HG03095 (cell line): ENCODE measurements around the gene HMG20B.
"Not testable (repeated sequence)": the region's sequence is repeated elsewhere in the genome, so short reads cannot be mapped to it uniquely, and the experiment has no call there.

Experiments used
- ATAC-seq: cut with Tn5 transposase; IDR thresholded peaks from one replicate; pipeline ENCODE4 v1.9.1; 2021; ENCODE audit warnings: moderate library complexity; ENCODE audit not compliant: unreplicated experiment

HMG20B gene

GRCh38 chr19:3572855-3573161 is at the start of gene HMG20B:
TSS of gene HMG20B (plus strand) at chr19:3572944. CDS start at chr19:3573310, 366 bp downstream.
- ATAC-seq = no peak

DNA sequence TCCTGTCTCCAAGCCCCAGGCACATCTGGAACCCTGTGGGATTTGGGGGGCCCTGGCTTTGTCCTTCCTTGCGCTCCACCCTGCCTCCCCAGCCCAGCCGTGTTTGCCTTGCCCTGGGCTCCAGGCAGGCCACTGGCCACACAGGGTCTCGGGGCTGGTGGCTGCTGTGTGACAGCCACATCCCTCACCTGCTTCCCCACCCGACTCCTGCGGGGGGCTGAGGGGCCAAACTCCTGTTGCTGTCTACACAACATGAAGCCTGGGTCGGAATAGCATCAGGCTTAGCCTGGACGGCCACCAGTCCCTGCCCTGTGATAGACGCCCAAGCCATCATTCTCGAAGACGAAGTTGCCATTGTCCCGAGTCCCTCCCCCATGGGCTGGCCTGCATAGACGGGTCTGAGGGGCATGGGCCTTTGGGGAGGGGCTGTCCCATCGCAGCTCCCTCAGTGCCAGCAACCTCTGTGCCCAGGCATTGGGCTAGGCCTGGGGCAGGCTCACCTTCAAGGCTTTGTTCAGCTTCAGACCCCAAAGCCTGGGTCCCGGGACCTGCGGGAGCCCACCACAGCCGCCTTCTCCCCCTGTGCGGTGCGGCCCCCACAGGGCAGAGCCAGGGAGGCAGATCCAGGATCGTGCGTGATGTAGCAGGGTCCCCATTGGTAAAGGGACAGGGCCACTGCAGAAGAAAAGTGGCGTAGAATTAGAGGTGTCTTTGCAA is 49.2 kb upstream of the HMG20B start:
- no peak for ATAC-seq

DNA sequence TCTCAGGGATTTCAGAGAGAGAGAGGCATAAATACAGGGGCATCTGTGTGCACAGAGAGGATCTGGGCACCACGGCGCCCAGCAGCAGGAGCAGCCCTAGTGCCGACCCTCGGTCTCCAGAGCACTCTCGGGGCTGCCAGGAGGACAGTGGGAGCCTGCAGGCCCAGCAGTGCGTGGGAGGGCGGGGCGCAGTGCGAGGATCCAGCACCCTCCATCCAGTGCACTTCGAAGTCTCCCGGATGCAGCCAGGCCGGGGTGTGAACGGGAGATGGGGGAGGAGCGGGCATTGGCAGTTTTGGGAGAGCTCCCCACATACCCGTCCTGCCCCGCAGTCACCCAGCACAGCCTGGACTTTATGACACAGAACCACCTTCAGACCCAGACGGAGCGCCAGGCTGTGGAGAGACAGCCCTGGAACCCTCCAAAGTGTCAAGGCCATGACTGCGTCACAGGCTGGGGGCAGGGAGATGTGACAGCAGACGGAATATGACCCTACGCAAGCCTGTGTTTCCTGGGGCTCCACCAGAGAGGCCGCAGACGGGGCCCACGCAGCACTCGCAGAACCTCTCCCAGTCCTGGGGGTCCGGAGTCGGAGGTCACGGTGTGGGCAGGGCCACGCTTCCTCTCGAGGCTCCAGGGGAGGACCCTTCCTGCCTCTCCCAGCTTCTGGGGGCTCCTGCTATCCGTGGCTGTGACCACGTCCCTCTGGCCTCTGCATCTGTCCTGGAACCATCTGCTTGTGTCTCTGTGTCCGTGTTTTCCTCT is 48.5 kb upstream of the HMG20B start:
- ATAC-seq = no peak

DNA sequence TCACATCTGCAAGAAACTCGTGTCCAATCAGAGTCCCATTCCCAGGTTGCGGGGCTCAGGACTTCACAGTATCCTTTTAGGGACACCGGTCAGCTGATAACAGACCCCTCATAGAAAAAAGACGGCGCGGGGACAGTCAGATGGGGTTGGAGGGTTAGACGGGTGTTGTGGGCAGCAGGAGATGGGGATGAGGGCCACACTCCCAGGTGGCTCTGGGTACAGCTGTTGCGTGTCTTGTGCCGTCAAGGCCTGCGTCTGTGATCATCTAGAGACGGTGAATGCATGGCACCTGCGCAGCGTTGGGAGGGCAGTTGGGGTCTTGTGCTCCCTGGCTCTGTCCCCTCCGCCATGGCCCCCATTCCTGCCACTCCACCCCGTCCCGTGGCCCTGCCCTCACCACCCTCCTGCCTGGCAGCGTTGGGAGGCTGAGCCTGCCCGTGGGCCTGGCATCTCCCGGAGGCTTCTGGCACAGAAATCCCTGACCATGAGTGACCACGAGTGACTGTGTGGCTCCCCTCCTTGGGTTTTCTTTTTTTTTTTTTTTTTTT is 47.8 kb upstream of the HMG20B start:
- ATAC-seq = no peak

DNA sequence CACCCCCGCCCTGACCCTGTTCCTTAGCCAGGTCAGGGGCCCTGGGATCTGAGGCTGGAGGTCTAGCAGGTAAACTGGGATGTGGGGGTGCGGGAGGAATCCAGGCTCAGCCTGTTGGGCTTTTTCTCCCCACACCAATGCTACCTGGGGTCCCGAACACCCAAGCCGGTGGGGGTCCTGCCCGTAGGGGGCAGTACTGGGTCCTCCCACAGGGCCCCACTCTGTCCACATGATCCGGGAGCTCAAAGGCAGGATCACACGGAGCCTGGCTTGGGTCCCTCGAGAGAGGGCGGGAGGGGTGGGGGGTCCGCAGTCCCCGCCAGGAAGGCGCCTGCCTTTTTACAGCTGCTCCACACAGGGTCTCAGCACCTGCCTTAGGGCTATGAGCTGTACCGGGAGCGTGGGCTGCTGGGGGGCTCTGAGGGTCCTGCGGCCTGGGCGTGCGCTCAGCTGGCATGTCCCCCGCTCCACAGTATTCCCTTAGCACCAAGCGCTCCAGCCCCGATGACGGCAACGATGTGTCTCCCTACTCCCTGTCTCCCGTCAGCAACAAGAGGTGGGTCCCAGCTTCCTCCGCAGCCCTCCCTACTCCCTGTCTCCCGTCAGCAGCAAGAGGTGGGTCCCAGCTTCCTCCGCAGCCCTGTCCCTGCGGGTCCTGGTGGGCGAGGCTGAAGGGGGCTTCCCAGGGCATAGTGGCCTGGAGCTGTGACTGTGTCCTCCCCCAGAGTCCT is 46.1 kb upstream of the HMG20B start:
- ATAC-seq = no peak

GRCh38 chr19:3527238-3527910 is 45.4 kb upstream of the HMG20B start:
- ATAC-seq = no peak

GRCh38 chr19:3528080-3528479 is 44.7 kb upstream of the HMG20B start:
- ATAC-seq = no peak

DNA sequence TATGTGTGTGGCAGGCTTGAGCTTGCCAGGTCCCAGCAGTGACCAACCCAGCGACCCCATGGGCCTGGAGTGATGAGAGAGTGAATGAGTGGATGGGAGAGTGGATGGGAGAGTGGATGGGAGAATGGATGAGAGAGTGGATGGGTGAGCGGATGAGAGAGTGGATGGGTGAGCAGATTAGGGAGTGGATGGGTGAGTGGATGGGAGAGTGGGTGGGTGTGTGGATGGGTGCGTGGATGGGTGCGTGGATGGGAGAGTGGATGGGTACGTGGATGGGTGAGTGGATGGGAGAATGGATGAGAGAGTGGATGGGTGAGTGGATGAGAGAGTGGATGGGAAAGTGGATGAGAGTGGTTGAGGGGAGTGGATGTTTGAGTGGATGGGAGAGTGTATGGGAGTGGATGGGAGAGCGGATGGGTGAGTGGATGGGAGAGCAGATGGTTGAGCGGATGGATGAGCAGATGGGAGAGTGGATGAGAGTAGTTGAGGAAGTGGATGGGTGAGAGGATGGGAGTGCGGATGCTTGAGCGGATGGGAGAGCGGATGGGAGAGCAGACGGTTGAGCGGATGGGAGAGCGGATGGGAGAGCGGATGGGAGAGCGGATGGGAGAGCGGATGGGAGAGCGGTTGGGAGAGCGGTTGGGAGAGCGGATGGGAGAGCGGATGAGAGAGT is 44.1 kb upstream of the HMG20B start:
- no peak for ATAC-seq

- not testable (repeated sequence) for ATAC-seq
Observed at GRCh38 chr19:3529299-3529698, 43.4 kb upstream of the HMG20B start.

DNA sequence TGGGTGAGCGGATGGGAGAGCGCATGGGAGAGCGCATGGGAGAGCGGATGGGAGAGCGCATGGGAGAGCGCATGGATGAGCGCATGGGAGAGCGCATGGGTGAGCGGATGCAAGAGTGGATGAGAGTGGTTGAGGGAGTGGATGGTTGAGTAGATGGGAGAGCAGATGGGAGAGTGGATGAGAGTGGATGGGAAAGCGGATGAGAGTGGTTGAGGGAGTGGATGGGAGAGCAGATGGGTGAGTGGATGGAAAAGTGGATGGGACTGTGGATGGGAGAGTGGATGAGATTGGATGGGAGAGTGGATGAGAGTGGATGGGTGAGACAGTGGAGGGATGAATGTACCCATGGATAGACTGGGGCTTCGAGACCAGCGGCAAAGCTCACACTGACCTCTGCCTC is 42.4 kb upstream of the HMG20B start:
- no peak for ATAC-seq

- no peak for ATAC-seq
Observed at GRCh38 chr19:3531716-3532115, 41.0 kb upstream of the HMG20B start.

DNA sequence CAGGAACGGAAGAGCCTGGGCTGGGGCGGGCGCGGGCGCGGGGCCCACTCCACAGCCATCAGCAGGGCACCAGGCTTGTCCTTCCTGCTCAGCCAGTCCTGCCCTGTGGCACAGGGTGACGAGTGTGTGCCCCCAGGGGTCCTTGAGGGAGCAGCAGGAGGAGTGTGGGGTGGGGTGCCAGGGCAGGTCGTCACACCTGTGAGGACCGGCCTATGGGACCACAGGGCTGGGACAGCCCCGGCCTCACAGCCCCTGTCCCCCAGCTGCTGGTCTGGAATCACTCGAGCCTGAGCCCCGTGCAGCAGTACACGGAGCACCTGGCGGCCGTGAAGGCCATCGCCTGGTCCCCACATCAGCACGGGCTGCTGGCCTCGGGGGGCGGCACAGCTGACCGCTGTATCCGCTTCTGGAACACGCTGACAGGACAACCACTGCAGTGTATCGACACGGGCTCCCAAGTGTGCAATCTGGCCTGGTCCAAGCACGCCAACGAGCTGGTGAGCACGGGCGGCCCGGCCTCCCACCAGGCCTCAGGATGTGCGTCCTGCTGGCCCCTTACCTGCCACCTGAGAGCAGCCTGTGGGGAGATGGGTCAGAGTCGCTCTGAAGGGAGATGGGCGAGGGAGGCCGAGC is 40.5 kb upstream of the HMG20B start:
- ATAC-seq = no peak

DNA sequence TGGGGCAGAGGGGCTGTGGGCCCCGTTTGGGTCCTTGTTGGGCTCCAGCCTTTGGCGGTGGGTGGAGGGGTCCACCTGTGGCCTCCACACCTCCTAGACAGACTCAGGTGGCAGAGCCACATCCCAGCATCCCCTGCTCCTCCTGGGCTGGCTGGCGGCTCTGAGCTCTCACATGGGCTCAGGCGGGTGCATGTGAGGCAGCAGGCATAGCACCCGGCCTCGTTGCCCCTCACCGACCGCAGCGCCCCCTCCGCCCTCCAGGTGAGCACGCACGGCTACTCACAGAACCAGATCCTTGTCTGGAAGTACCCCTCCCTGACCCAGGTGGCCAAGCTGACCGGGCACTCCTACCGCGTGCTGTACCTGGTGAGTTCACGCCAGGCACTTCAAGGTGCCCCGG is 39.7 kb upstream of the HMG20B start:
- no peak for ATAC-seq

- no peak for ATAC-seq
Observed at GRCh38 chr19:3533563-3534216, 39.1 kb upstream of the HMG20B start.

DNA sequence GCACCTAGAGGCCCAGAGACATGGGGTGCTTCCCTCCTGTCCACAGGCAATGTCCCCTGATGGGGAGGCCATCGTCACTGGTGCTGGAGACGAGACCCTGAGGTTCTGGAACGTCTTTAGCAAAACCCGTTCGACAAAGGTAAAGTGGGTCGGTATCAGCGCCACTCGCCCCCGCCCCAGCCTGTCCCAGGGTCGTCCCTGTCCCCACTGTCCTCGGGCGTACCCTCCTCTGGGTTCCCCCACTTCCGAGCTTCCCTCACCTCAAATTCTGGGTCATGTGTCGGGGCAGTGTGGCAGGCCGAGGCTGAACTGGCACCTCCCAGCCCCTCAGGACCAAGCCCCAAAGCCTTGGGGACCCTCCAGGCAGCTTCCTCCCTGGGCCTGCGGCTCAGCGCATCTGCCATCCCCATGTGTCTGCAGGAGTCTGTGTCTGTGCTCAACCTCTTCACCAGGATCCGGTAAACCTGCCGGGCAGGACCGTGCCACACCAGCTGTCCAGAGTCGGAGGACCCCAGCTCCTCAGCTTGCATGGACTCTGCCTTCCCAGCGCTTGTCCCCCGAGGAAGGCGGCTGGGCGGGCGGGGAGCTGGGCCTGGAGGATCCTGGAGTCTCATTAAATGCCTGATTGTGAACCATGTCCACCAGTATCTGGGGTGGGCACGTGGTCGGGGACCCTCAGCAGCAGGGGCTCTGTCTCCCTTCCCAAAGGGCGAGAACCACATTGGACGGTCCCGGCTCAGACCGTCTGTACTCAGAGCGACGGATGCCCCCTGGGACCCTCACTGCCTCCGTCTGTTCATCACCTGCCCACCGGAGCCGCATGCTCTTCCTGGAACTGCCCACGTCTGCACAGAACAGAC is 38.1 kb upstream of the HMG20B start:
- ATAC-seq = no peak

- no peak for ATAC-seq
Observed at GRCh38 chr19:3535235-3535535, 37.6 kb upstream of the HMG20B start.

- ATAC-seq = no peak
Observed at GRCh38 chr19:3535563-3535965, 37.2 kb upstream of the HMG20B start.

GRCh38 chr19:3535981-3536380 is 36.8 kb upstream of the HMG20B start:
- ATAC-seq = no peak
